ENCODE results near the gene PPBP.

The PPBP gene

GRCh38 chr4:73988061-73988460, at the start of gene PPBP:
Gene PPBP, minus strand, starts transcription at chr4:73988190. Its CDS starts 87 bp downstream, at chr4:73988103.
- DNase-seq (ENCODE audit: extremely low read depth in 1 of 2, low read depth in 1 of 2) = no peak

- DNase-seq (ENCODE audit: extremely low read depth in 1 of 2, low read depth in 1 of 2) = no peak
Measured at GRCh38 chr4:74037076-74037955, 49.3 kb upstream of the PPBP start.

GRCh38 chr4:74033739-74034138, 45.7 kb upstream of the PPBP start:
- DNase-seq (ENCODE audit: extremely low read depth in 1 of 2, low read depth in 1 of 2) = no peak

- DNase-seq (ENCODE audit: extremely low read depth in 1 of 2, low read depth in 1 of 2) = no peak
Measured at GRCh38 chr4:74032064-74032463, 44.1 kb upstream of the PPBP start.

- no peak for DNase-seq (ENCODE audit: extremely low read depth in 1 of 2, low read depth in 1 of 2)
Measured at GRCh38 chr4:74031576-74031975, 43.6 kb upstream of the PPBP start.

GRCh38 chr4:74030285-74030684, 42.3 kb upstream of the PPBP start:
- DNase-seq (ENCODE audit: extremely low read depth in 1 of 2, low read depth in 1 of 2) = no peak

GRCh38 chr4:74028504-74028903, 40.5 kb upstream of the PPBP start:
- DNase-seq (ENCODE audit: extremely low read depth in 1 of 2, low read depth in 1 of 2) = no peak

GRCh38 chr4:74023709-74024108, 35.7 kb upstream of the PPBP start:
- DNase-seq (ENCODE audit: extremely low read depth in 1 of 2, low read depth in 1 of 2) = no peak

GRCh38 chr4:74021601-74022000, 33.6 kb upstream of the PPBP start:
- no peak for DNase-seq (ENCODE audit: extremely low read depth in 1 of 2, low read depth in 1 of 2)

- DNase-seq (ENCODE audit: extremely low read depth in 1 of 2, low read depth in 1 of 2) = no peak
Measured at GRCh38 chr4:74018771-74019170, 30.8 kb upstream of the PPBP start.

GRCh38 chr4:74018116-74018515, 30.1 kb upstream of the PPBP start:
- no peak for DNase-seq (ENCODE audit: extremely low read depth in 1 of 2, low read depth in 1 of 2)

- DNase-seq (ENCODE audit: extremely low read depth in 1 of 2, low read depth in 1 of 2) = no peak
Measured at GRCh38 chr4:74016068-74016467, 28.1 kb upstream of the PPBP start.

- no peak for DNase-seq (ENCODE audit: extremely low read depth in 1 of 2, low read depth in 1 of 2)
Measured at GRCh38 chr4:74015126-74015780, 27.3 kb upstream of the PPBP start.

GRCh38 chr4:74014332-74014731, 26.3 kb upstream of the PPBP start:
- DNase-seq (ENCODE audit: extremely low read depth in 1 of 2, low read depth in 1 of 2) = no peak

- no peak for DNase-seq (ENCODE audit: extremely low read depth in 1 of 2, low read depth in 1 of 2)
Measured at GRCh38 chr4:74013264-74013663, 25.3 kb upstream of the PPBP start.

GRCh38 chr4:74012130-74012529, 24.1 kb upstream of the PPBP start:
- DNase-seq (ENCODE audit: extremely low read depth in 1 of 2, low read depth in 1 of 2) = no peak

GRCh38 chr4:74009307-74009706, 21.3 kb upstream of the PPBP start:
- DNase-seq (ENCODE audit: extremely low read depth in 1 of 2, low read depth in 1 of 2) = no peak

- DNase-seq (ENCODE audit: extremely low read depth in 1 of 2, low read depth in 1 of 2) = no peak
Measured at GRCh38 chr4:74006009-74006476, 18.1 kb upstream of the PPBP start.

- DNase-seq (ENCODE audit: extremely low read depth in 1 of 2, low read depth in 1 of 2) = no peak
Measured at GRCh38 chr4:74005528-74005927, 17.5 kb upstream of the PPBP start.

GRCh38 chr4:74004668-74005067, 16.7 kb upstream of the PPBP start:
- DNase-seq (ENCODE audit: extremely low read depth in 1 of 2, low read depth in 1 of 2) = no peak

- DNase-seq (ENCODE audit: extremely low read depth in 1 of 2, low read depth in 1 of 2) = no peak
Measured at GRCh38 chr4:74000301-74000700, 12.3 kb upstream of the PPBP start.
